Skin epidermis (tissue), 12 donors: ENCODE data around the gene IQCH.
"Not testable (repeated sequence)": the region's sequence is repeated elsewhere in the genome, so short reads cannot be mapped to it uniquely, and the experiment has no call there.

Experiments used
- H3K27ac ChIP-seq, 21 experiments: fragments of 200-600 bp; sonication (generic) in 11 of 21; one replicate each; pipeline ENCODE4 v1.5.0; 2020; ENCODE audit warnings: mild to moderate bottlenecking in 3 of 21, inconsistent platforms in 2 of 21, moderate library complexity in 2 of 21
- H3K4me3 ChIP-seq, 7 experiments: fragments of 200-600 bp; sonication (generic) in 2 of 7; one replicate each; pipeline ENCODE4 v1.5.0; 2020; ENCODE audit warnings: inconsistent platforms in 2 of 7, mild to moderate bottlenecking in 2 of 7, moderate library complexity in 1 of 7

IQCH gene

GRCh38 chr15:67340630-67341029, 86.0 kb downstream of the IQCH start:
- H3K4me3 ChIP-seq, result no peak overlapping the region
- H3K27ac ChIP-seq, result no peak overlapping the region

DNA sequence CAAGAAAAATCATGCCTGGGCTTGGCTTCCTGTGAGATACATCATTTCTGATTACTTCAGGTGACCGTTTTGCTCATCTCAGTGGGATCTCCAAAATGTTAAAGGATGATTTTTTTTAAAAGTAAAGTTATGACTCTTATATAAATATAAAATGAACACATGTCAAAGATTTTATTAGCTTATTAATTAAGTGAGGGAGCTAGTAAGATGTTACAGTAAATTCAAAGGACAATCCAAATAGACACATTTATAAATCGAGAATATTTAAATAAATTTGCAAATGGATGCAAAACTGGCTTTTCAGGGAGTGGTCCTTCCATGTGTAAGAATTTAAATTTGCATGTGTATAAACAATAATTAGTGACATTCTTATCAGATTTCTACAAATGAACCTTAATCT, 87.0 kb downstream of the IQCH start:
- Histone ChIP-seq H3K27ac (no peak overlapping the region), H3K4me3 (no peak overlapping the region)

GRCh38 chr15:67343206-67343605, 88.6 kb downstream of the IQCH start:
- Histone ChIP-seq H3K4me3 (no peak overlapping the region), H3K27ac (no peak overlapping the region)

DNA sequence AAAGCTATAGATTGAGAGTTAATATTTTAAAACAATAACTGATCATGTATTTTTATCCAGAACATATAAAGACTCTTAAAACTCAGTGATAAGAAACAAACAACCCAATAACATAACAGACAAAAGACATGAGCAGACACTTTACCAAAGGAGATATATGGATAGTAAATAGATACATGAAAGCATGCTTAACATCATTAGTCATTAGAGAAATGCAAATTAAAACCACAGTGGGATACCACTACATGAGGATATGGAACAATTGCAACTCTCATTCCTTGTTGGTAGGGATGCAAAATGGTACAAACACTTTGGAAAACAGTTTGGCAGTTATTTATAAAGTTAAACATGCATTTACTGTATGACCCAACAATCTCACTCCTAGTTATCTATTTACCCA, 95.0 kb downstream of the IQCH start:
- no peak overlapping the region for H3K27ac ChIP-seq
- H3K4me3 ChIP-seq, result no peak overlapping the region

DNA sequence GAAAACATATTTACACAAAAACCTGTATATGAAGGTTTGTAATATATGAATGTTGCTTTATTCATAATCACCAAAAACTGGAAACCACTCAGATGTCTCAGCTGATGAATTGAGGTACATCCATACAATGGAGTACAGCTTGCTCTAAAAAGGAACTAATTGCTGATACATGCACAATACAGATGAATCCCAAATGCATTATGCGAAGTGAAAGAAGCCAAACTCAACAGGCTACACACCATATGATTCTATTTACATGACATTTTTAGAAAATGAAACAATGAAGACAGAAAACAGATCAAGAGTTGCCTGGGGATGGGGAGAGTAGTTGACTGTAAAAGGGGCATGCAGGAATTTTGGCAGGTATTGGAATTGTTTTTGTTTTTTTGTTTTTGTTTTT, 95.5 kb downstream of the IQCH start:
- no peak overlapping the region for H3K4me3 ChIP-seq
- H3K27ac ChIP-seq, result no peak overlapping the region

GRCh38 chr15:67358391-67358790, 103.8 kb downstream of the IQCH start:
- no peak overlapping the region for H3K27ac ChIP-seq
- H3K4me3 ChIP-seq, result no peak overlapping the region

- no peak overlapping the region for H3K27ac ChIP-seq
- H3K4me3 ChIP-seq, result no peak overlapping the region
Measured at GRCh38 chr15:67358812-67359211, 104.2 kb downstream of the IQCH start.

GRCh38 chr15:67359431-67360079, 105.0 kb downstream of the IQCH start:
- Histone ChIP-seq H3K27ac (no peak overlapping the region), H3K4me3 (no peak overlapping the region)

GRCh38 chr15:67361100-67361499, 106.5 kb downstream of the IQCH start:
- Histone ChIP-seq H3K4me3 (no peak overlapping the region), H3K27ac (no peak overlapping the region)

DNA sequence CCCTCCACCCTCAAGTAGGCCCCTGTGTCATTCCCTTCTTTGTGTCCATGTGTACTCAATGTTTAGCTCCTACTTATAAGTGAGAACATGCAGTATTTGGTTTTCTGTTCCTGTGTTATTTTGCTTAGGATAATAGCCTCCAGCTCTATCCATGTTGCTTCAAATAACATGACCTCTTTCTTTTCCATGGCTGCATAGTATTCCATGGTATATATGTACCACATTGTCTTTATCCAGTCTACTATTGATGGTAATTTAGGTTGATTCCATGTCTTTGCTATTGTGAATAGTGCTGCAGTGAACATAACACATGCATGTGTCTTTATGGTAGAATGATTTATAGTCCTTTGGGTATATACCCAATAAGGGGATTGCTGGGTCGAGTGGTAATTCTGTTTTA, 109.1 kb downstream of the IQCH start:
- not testable (repeated sequence) for H3K27ac ChIP-seq, H3K4me3 ChIP-seq

GRCh38 chr15:67365994-67366393, 111.4 kb downstream of the IQCH start:
- Histone ChIP-seq H3K27ac (no peak overlapping the region), H3K4me3 (no peak overlapping the region)

DNA sequence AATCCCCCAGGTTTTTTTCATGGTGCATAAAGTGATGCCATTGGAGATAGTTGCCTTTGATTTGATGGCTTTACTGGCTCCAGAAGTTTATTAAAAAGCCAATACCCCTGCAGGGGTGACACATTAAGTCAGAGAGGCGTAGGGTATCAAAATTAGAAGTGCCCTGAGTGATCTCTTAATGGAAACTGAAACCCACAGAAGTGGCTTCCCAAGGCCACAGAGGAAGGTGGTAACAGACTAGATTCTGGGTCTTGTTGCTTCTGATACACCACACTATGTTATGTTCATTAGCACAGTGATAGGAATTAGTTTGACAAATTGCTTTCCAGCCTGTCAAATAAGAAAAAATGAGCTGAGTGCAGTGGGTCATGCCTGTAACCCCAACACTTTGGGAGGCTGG, 112.3 kb downstream of the IQCH start:
- H3K27ac ChIP-seq, result no peak overlapping the region
- no peak overlapping the region for H3K4me3 ChIP-seq

DNA sequence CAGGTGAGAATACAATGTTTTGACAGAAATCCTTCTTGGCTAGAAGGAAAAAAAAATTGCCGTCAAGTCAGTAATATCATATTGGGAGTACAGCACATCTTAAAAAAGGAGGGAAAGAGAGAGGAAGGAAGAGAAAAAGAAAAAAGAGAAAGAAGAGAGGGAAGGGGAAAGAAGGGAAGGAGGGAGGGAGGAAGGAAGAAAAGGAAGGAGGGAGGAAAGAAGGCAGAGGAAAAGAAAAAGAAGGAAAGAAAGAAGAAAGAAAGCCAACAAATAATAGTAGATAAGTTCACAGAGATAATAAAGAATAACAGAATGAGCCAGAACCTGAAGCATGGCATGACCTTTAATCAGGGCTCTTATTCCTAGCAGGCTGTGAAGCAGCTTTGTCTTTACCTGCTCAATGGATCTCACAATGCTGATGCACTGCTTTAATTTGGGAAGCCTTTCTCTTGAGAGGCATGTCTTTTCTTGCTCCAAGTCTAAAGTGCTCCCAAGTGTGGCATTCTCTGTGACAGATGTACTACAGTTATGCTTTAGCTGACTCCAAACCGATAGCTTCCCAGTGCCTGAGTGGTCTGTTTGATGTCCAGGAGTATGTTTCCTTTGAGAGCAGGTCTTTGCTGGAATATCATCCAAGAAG, 114.9 kb downstream of the IQCH start:
- Histone ChIP-seq H3K27ac (no peak overlapping the region), H3K4me3 (no peak overlapping the region)

DNA sequence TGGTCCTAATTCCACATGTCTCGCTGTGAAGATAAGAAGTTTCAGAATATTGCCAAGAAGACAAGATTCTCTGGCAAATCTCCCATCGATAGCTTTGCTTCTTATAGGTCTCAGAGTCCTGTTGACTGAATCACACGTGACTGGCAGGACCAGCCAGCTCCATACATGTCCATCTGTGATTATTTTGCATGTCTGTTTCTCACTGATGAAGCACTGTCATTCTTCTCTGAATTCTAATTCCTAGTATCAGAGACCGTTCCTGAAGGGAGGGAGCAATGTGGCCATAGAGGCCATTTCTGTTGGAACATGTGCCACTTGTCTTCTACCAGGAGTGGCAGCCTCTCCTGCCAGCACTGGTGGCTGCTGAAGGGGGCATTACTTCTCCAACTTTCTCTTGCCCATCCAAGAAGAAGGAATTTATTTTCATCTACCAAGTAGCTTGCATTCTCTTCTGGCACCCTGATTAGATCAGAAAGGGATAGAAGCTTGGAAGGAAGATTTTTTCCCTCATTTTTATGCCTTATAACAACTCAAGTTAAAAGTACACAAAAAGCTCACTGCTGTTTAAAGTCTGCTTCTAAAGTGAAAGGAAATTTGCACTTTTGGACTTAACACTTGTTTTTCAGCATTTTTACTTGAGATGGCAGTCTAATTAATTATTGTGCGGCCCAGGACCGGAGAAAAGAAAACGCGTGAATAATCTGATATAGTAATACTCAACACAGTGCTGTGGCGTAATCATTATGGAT, 115.8 kb downstream of the IQCH start:
- Histone ChIP-seq H3K27ac (no peak overlapping the region), H3K4me3 (no peak overlapping the region)

GRCh38 chr15:67372543-67372942, 118.0 kb downstream of the IQCH start:
- Histone ChIP-seq H3K4me3 (no peak overlapping the region), H3K27ac (no peak overlapping the region)

DNA sequence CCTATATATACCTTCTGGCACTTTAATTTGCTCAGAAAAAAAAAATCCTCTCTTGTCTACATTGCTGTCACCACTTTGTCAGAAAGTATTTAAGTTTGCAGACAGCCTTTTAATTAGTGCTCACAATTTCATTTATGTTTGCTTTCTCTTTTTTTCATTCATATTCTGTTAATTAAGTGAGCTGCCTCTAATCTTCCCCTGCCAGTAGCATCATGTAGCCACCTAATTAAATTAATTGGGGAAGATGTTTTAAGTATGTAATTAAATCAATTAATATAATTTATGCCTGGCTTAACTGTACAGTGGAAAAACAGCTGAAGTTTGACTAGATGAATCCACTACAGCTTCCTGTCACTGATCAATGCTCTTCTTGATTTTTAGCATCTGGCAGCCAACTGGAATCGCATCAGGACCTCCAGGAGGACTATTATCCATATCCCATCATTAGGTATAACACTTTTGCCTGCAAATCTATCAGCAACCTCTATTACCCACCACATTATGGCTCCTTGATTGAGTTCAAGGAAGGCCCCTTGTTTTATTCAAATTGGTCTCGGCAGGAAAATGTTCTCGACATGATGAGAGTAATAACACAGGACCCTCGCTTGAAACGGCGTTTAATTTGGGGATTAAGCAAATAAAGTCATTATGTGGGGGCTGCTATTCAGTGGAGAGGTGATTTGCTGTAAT, 118.5 kb downstream of the IQCH start:
- Histone ChIP-seq H3K27ac (no peak overlapping the region), H3K4me3 (no peak overlapping the region)

DNA sequence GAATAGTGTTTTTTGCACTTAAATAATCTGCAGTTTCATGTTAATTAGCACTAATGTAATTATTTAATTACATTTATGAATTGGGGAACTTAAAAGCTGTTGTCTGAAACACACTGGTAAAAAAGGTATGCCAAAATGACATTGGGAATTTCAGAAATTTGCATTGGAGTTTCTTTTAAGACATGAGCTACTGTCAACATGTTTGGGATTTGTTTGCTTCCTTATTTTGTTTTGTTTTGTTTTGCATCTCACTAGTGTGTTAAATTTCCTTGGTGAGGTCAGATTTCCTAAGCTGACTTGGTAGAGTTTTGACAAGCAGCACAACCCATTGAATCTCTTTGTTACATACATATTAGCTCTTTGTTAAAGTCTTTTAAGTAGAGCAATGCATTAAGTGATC, 119.4 kb downstream of the IQCH start:
- no peak overlapping the region for H3K27ac ChIP-seq
- no peak overlapping the region for H3K4me3 ChIP-seq

- Histone ChIP-seq H3K27ac (no peak overlapping the region), H3K4me3 (no peak overlapping the region)
Measured at GRCh38 chr15:67379530-67379929, 124.9 kb downstream of the IQCH start.

DNA sequence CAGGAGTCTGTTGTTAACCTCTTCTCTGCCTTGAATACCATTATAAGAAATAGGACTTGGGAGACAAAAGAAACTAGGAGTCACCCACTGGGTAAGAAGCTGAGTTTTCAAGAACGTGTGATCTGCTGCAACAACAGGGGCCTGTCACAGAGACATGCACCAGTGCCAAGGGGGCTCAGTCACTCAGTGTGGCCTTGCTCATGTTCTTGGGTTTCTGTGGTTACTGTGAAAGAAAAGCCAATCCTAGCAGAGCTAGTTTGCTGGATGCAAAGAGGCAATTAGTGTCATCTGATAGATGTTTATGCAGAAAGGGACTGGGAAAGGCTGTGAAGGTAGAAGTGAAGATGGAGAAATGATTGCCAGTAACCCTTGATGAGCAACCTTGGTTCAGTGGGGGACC, 126.3 kb downstream of the IQCH start:
- H3K4me3 ChIP-seq, result no peak overlapping the region
- H3K27ac ChIP-seq, result no peak overlapping the region

GRCh38 chr15:67381416-67382045, 126.9 kb downstream of the IQCH start:
- Histone ChIP-seq H3K27ac (no peak overlapping the region), H3K4me3 (no peak overlapping the region)
